CD14-positive monocyte (primary cell): ENCODE measurements around the gene BMERB1. TPM values are rescaled to one million over a fixed set of nuclear protein-coding genes. Genes with fewer than 3 reads are reported as not detected.
A peak's percentile ranks its signal among the peaks of the same experiment; 100 is the strongest.

ENCODE experiments used
- DNase-seq, 3 donors: peaks; one replicate each; pipeline ENCODE4 v3.0.0-alpha.2; 2011 to 2022
- H2AFZ ChIP-seq: 2 replicates; pipeline ENCODE4 v1.6.0; 2012; ENCODE audit warnings: mild to moderate bottlenecking, low read depth, low read length, inconsistent platforms; ENCODE audit not compliant: insufficient read depth, poor library complexity, severe bottlenecking
- H3K27ac ChIP-seq, 2 donors: 1 replicate in 1 of 2; 2 replicates in 1 of 2; pipeline ENCODE4 v1.5.1; 2012 to 2013; ENCODE audit warnings: low read length in 2 of 2, control low read depth in 1 of 2, inconsistent platforms in 1 of 2, low read depth in 1 of 2, mild to moderate bottlenecking in 1 of 2
- H3K27me3 ChIP-seq, 2 donors: one replicate each; pipeline versions ENCODE4 v1.6.0 to v1.6.1; 2011 to 2013; ENCODE audit warnings: low read length in 2 of 2; ENCODE audit not compliant: control insufficient read depth in 2 of 2, insufficient read depth in 2 of 2
- H3K36me3 ChIP-seq, 2 donors: replicated peaks in 1 of 2; 1 replicate in 1 of 2; 2 replicates in 1 of 2; pipeline versions ENCODE4 v1.5.1 to v1.6.1; 2012 to 2013; ENCODE audit warnings: low read length in 2 of 2, control low read depth in 1 of 2, inconsistent platforms in 1 of 2, mild to moderate bottlenecking in 1 of 2; ENCODE audit not compliant: insufficient read depth in 2 of 2, control insufficient read depth in 1 of 2
- H3K4me1 ChIP-seq, 2 donors: 1 replicate in 1 of 2; 2 replicates in 1 of 2; pipeline versions ENCODE4 v1.5.1 to v1.6.1; 2012 to 2013; ENCODE audit warnings: low read length in 2 of 2, control low read depth in 1 of 2, inconsistent platforms in 1 of 2, mild to moderate bottlenecking in 1 of 2, moderate library complexity in 1 of 2; ENCODE audit not compliant: insufficient read depth in 2 of 2, control insufficient read depth in 1 of 2
- H3K4me2 ChIP-seq: replicated peaks from 2 replicates; pipeline ENCODE3; 2012; ENCODE audit warnings: low read length, moderate library complexity, mild to moderate bottlenecking; ENCODE audit not compliant: poor library complexity, severe bottlenecking; ENCODE audit errors: extremely low read depth
- H3K4me3 ChIP-seq, 3 experiments: fragments of 200-600 bp in 1 of 3; sonication (generic) in 1 of 3; replicated peaks in 1 of 3; 1 replicate in 2 of 3; 2 replicates in 1 of 3; pipeline ENCODE4 v1.5.1; 2011 to 2013; ENCODE audit warnings: low read length in 3 of 3, mild to moderate bottlenecking in 3 of 3, control low read depth in 2 of 3, low read depth in 2 of 3, inconsistent platforms in 1 of 3, moderate library complexity in 1 of 3
- H3K79me2 ChIP-seq: 2 replicates; pipeline ENCODE4 v1.6.0; 2012; ENCODE audit warnings: mild to moderate bottlenecking, control low read depth, inconsistent platforms, low read length, moderate library complexity; ENCODE audit not compliant: insufficient read depth
- H3K9ac ChIP-seq: 2 replicates; pipeline ENCODE4 v1.6.0; 2017; ENCODE audit warnings: low read length, mild to moderate bottlenecking; ENCODE audit not compliant: insufficient read depth, poor library complexity, severe bottlenecking
- H3K9me3 ChIP-seq, 2 donors: replicated peaks in 1 of 2; 1 replicate in 1 of 2; 2 replicates in 1 of 2; pipeline versions ENCODE4 v1.5.1 to v1.6.1; 2012 to 2013; ENCODE audit warnings: low read length in 2 of 2, control low read depth in 1 of 2; ENCODE audit not compliant: control insufficient read depth in 1 of 2, insufficient read depth in 1 of 2
- H4K20me1 ChIP-seq: 2 replicates; pipeline ENCODE4 v1.6.0; 2012; ENCODE audit warnings: mild to moderate bottlenecking, low read length, control low read depth, moderate library complexity; ENCODE audit not compliant: insufficient read depth
- H3K27ac Mint-ChIP-seq, 7 donors: one replicate each; pipeline ENCODE4 v1.8.0; 2020; ENCODE audit warnings: mild to moderate bottlenecking in 7 of 7, mixed read lengths in 7 of 7, moderate library complexity in 6 of 7, inconsistent platforms in 2 of 7
- H3K27me3 Mint-ChIP-seq, 3 donors: one replicate each; pipeline ENCODE4 v1.8.0; 2021 to 2022; ENCODE audit warnings: low read depth in 3 of 3, mild to moderate bottlenecking in 3 of 3, mixed read lengths in 3 of 3, moderate library complexity in 3 of 3, inconsistent platforms in 1 of 3
- H3K36me3 Mint-ChIP-seq, 2 donors: one replicate each; pipeline ENCODE4 v1.8.0; 2020; ENCODE audit warnings: mixed read lengths in 2 of 2, inconsistent platforms in 1 of 2, mild to moderate bottlenecking in 1 of 2
- H3K4me1 Mint-ChIP-seq: one replicate; pipeline ENCODE4 v1.8.0; 2020; ENCODE audit warnings: mild to moderate bottlenecking, mixed read lengths
- H3K4me3 Mint-ChIP-seq, 2 donors: one replicate each; pipeline ENCODE4 v1.8.0; 2020; ENCODE audit warnings: mild to moderate bottlenecking in 2 of 2, mixed read lengths in 2 of 2, moderate library complexity in 1 of 2
- H3K9me3 Mint-ChIP-seq, 7 donors: one replicate each; pipeline ENCODE4 v1.8.0; 2020 to 2022; ENCODE audit warnings: mixed read lengths in 7 of 7, mild to moderate bottlenecking in 6 of 7, moderate library complexity in 6 of 7, inconsistent platforms in 2 of 7
- WGBS: methylation state at CpG from one replicate; pipeline ENCODE4 v1.1.5; 2013; ENCODE audit warnings: missing lambda C conversion rate; ENCODE audit not compliant: insufficient coverage; 5-methylcytosine and 5-hydroxymethylcytosine counted together
- intact Hi-C, 2 donors: fragments of 100-400 bp; cut with micrococcal nuclease; formaldehyde crosslinking; loops; one replicate each; pipeline versions ENCODE4 v1.15.0 to v1.15.1; 2023
- polyA plus RNA-seq, 3 donors: library from polyadenylated mRNA; depleted of rRNA in 1 of 3; unstranded in 2 of 3; stranded (reverse) in 1 of 3; fragments of 300-500 nt in 2 of 3; fragments of >200 nt in 1 of 3; fragmentation: Illumina TruSeq in 2 of 3; gene quantifications; 1 replicate in 2 of 3; 2 replicates in 1 of 3; pipeline ENCODE4 v1.2.3, GENCODE V29; 2012 to 2021
- TF ChIP-seq, protein P1 (sequence below): fragments of 200-600 bp; IDR thresholded peaks from one replicate; pipeline ENCODE4 v1.8.0; 2022; ENCODE audit warnings: antibody characterized with exemption, mild to moderate bottlenecking

Gene BMERB1
- polyA plus RNA-seq, 3 donors, result 0.11 to 0.28 (median 0.11) TPM

DNA sequence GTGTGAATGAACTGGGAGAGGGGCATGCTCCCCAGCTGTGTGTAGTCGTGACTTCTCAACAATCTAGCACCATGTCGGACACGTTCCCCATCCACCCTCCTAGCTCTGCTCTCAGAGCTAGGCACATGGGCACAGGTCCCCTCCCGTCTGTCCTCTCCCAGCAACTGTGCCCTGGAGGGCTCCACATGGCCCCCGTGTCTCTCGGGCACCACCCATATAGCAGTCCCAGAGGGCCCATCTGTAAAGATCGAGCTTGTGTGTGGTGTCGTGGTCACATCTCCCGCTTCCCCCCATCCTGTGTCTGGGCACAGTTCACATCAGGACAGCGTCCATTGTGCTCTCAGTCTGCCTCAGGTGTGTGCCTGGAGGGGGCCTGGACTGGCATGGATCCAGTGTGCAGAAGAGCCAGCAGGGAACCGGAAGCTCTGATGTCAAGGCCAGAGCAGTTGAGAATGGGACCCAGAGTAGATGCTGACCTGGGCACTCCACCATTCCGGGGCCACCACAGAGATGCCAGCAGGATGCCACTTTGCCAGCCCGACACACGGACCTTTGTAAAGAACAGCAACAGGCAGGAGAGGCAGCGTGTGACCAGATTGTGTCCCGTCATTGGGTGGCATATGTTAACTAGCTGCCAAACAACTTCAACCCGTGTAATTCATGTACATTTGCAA, 152.9 kb downstream of the BMERB1 start:
- Mint-ChIP-seq H3K4me1 (peaks cover 52% of the 10 kb centered on the region), H3K36me3 (peaks cover 23 to 32% of the 10 kb centered on the region in 2 donors), H3K4me3 (peak overlapping the region in 1 of 2 donors; percentile 17), H3K9me3 (peaks cover 9 to 14% (median 11%) of the 10 kb centered on the region in 7 donors), H3K27me3 (peaks cover 0 to 2% (median 0%) of the 10 kb centered on the region in 3 donors), H3K27ac (peak overlapping the region in 6 of 7 donors; percentile 50 to 99 (median 66))
- 95% methylated on average over 15 of the region's 17 CpGs for WGBS
- DNase-seq, result no peak
- intact Hi-C loops, result no loop called here
- Histone ChIP-seq H3K4me1 (peaks cover 41 to 46% of the 10 kb centered on the region in 2 donors), H2AFZ (no peak overlapping the region), H3K9ac (no peak overlapping the region), H3K4me2 (no peak overlapping the region), H3K36me3 (peaks cover 0 to 10% of the 10 kb centered on the region in 2 donors), H3K27ac (peak overlapping the region in 1 of 2 donors; percentile 93), H3K4me3 (no peak overlapping the region), H3K79me2 (no peaks in the 10 kb centered on the region), H3K9me3 (peaks cover 0 to 6% of the 10 kb centered on the region in 2 donors), H4K20me1 (no peaks in the 10 kb centered on the region), H3K27me3 (no peaks in the 10 kb centered on the region)
- TF ChIP-seq, protein P1, sequence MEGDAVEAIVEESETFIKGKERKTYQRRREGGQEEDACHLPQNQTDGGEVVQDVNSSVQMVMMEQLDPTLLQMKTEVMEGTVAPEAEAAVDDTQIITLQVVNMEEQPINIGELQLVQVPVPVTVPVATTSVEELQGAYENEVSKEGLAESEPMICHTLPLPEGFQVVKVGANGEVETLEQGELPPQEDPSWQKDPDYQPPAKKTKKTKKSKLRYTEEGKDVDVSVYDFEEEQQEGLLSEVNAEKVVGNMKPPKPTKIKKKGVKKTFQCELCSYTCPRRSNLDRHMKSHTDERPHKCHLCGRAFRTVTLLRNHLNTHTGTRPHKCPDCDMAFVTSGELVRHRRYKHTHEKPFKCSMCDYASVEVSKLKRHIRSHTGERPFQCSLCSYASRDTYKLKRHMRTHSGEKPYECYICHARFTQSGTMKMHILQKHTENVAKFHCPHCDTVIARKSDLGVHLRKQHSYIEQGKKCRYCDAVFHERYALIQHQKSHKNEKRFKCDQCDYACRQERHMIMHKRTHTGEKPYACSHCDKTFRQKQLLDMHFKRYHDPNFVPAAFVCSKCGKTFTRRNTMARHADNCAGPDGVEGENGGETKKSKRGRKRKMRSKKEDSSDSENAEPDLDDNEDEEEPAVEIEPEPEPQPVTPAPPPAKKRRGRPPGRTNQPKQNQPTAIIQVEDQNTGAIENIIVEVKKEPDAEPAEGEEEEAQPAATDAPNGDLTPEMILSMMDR, result no peak

DNA sequence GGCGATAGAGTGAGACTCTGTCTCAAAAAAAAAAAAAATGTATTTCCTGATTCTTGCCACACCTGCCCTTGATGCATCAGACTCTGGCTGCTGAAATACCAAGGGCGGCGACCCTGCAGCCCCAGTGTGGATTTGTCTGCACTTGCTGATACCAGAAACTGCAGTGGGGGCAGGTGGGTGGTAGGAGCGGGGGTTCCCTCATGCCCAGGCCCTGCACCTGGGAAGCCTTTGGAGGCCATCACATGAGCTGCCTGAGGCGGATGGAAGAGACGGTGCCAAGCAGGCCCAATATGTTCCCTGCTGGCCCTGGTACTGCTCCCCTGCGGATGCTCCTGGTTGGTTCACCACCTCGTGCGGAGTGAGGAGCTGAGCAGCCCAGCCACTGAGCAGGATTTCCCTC, 157.9 kb downstream of the BMERB1 start:
- peaks cover 78% of the 10 kb centered on the region for H3K4me1 Mint-ChIP-seq
- peak overlapping the region; percentile 63 to 82 for H3K27ac ChIP-seq
- TF ChIP-seq, protein P1, result no peak
- peaks cover 52 to 56% of the 10 kb centered on the region in 2 donors for H3K36me3 Mint-ChIP-seq
- peak overlapping the region in 1 of 3 experiments; percentile 26 for H3K4me3 ChIP-seq
- H3K27me3 Mint-ChIP-seq, result no peaks in the 10 kb centered on the region
- H3K4me3 Mint-ChIP-seq, result no peak overlapping the region
- peaks cover 21 to 31% of the 10 kb centered on the region in 2 donors for H3K36me3 ChIP-seq
- H2AFZ ChIP-seq, result no peak overlapping the region
- peaks cover 0 to 2% (median 0%) of the 10 kb centered on the region in 7 donors for H3K9me3 Mint-ChIP-seq
- H3K79me2 ChIP-seq, result no peaks in the 10 kb centered on the region
- peak overlapping the region; percentile 90 to 99 (median 94) for H3K27ac Mint-ChIP-seq
- H4K20me1 ChIP-seq, result no peaks in the 10 kb centered on the region
- H3K4me1 ChIP-seq, result peaks cover 74 to 80% of the 10 kb centered on the region in 2 donors
- peak overlapping the region; percentile 5 for H3K4me2 ChIP-seq
- no peaks in the 10 kb centered on the region for H3K27me3 ChIP-seq
- DNase-seq, result peak; percentile 22 to 41 (median 28)
- peak overlapping the region; percentile 28 for H3K9ac ChIP-seq
- 60% methylated on average over 9 of the region's 9 CpGs for WGBS
- intact Hi-C loops, result loop anchor here (5.0 to 10.0 kb wide), 4 partner anchors 50 to 82 kb away; partner anchors contain the start of gene MARF1 (in 1 of the 2)
- H3K9me3 ChIP-seq, result no peaks in the 10 kb centered on the region
